Heart right ventricle (tissue), 16 donors: Measurements from ENCODE around the gene INA. TPM values are rescaled to one million over a fixed set of nuclear protein-coding genes. Genes with fewer than 3 reads are reported as not detected.

Source experiments
- ATAC-seq, 8 donors: fragments of 200-7000 bp; cut with Tn5 transposase; one replicate each; pipeline ENCODE4 v1.9.1; 2020; ENCODE audit warnings: mild to moderate bottlenecking in 8 of 8, moderate library complexity in 8 of 8, moderate number of reproducible peaks in 1 of 8
- DNase-seq, 2 donors: peaks; one replicate each; pipeline ENCODE4 v3.0.0-alpha.2; 2020
- H3K27ac ChIP-seq, 10 donors: fragments of 200-600 bp; sonication (generic) in 2 of 10; one replicate each; pipeline versions ENCODE4 v1.5.0 to v1.8.0; 2020 to 2022; ENCODE audit warnings: mild to moderate bottlenecking in 3 of 10
- H3K27me3 ChIP-seq, 7 donors: fragments of 200-600 bp; one replicate each; pipeline ENCODE4 v1.8.0; 2021 to 2022; ENCODE audit warnings: mild to moderate bottlenecking in 2 of 7
- H3K36me3 ChIP-seq, 9 donors: fragments of 200-600 bp; sonication (generic) in 1 of 9; one replicate each; pipeline versions ENCODE4 v1.5.0 to v1.8.0; 2020 to 2022; ENCODE audit warnings: mild to moderate bottlenecking in 2 of 9
- H3K4me1 ChIP-seq, 9 donors: fragments of 200-600 bp; sonication (generic) in 1 of 9; one replicate each; pipeline versions ENCODE4 v1.5.0 to v1.8.0; 2020 to 2022; ENCODE audit warnings: mild to moderate bottlenecking in 4 of 9
- H3K4me3 ChIP-seq, 10 donors: fragments of 200-600 bp; sonication (generic) in 2 of 10; one replicate each; pipeline versions ENCODE4 v1.5.0 to v1.8.0; 2020 to 2022; ENCODE audit warnings: mild to moderate bottlenecking in 7 of 10, moderate library complexity in 2 of 10
- H3K9me3 ChIP-seq, 11 donors: fragments of 200-600 bp in 10 of 11; sonication (generic) in 2 of 11; one replicate each; pipeline versions ENCODE4 v1.5.0 to v1.8.0; 2013 to 2022; ENCODE audit warnings: mild to moderate bottlenecking in 2 of 11, control low read depth in 1 of 11, moderate library complexity in 1 of 11
- CTCF ChIP-seq, 9 donors: fragments of 200-600 bp; sonication (generic) in 2 of 9; IDR thresholded peaks; one replicate each; pipeline versions ENCODE4 v1.5.0 to v1.8.0; 2021 to 2022; ENCODE audit warnings: antibody characterized with exemption in 9 of 9, mild to moderate bottlenecking in 5 of 9, moderate library complexity in 1 of 9
- WGBS, 2 donors: extraction: QIAGEN DNeasy Blood & Tissue Kit; methylation state at CpG; one replicate each; pipeline ENCODE4 v1.1.7; 2013; ENCODE audit warnings: inconsistent platforms in 1 of 2; 5-methylcytosine and 5-hydroxymethylcytosine counted together
- intact Hi-C, 10 donors: fragments of 100-400 bp; cut with DNase I; formaldehyde crosslinking; loops; one replicate each; pipeline versions ENCODE4 v1.11.1 to v1.14.2; 2022
- polyA plus RNA-seq, 2 donors: library from polyadenylated mRNA; stranded (reverse); fragments of 200-250 nt; gene quantifications; one replicate each; pipeline ENCODE4 v1.2.3, GENCODE V29; 2013
- total RNA-seq, 10 donors: library from RNA; stranded (reverse); fragmentation: NEBNext Ultra II Directional in 3 of 10; extraction: Animal tissue kit (Norgen Biotek cat#: 25700) in 3 of 10; gene quantifications; one replicate each; pipeline versions ENCODE4 v1.2.1 to v1.2.4, GENCODE V29; 2021 to 2023
- donor health status: Arrhythmogenic right ventricular cardiomyopathy.
- donor health status: ischemic (EF 13 %, LVEDD 7.1; RV severe dilation, severe dysfunction).
- donor health status: healthy with polysubstance abuse.
- donor health status: DM: no; HTN: yes; CAD: no.
- donor health status: DM: no; HTN: no; CAD: no.
- donor health status: ischemic (EF 25% LVEDD 6.9; RV normal size, moderate dysfunction).
- donor health status: ischemic (EF 25% LVEDD 5.7; RV mildly dilated, moderate dysfunction).
- donor health status: healthy.
- donor health status: DM: yes; HTN: yes; CAD: no.
- donor health status: Ischemic cardiomyopathy.
- donor health status: ischemic (EF 35%, LVEDD 5.7; RV mildly dilated, moderate dysfunction).
- donor health status: nonischemic (EF 11% LVEDD 7.7; RV severe dilation, severe dysfunction).
- donor health status: DM: yes; HTN: yes; CAD: no.
- donor health status: PGD.
- donor health status: ischemic (EF 29% LVEDD 5.4; RV normal size, mild dysfunction).
- donor health status: nonischemic (EF 23%, LVEDD 6.1; RV moderate dilation, normal function).

The INA gene
- total and polyA plus RNA-seq, 12 donors, result 0.01 TPM; not detected in 11

GRCh38 chr10:103277713-103278536 is 987 bp downstream of the INA start:
- no peak for TF ChIP-seq CTCF (IDR thresholded peaks at IDR 0.05)
- intact Hi-C loops, result no loop called here
- peak overlapping the region in 2 of 10 donors; percentile 1 to 7 for H3K4me3 ChIP-seq
- ATAC-seq (no peak), DNase-seq (no peak)
- 5 to 7% methylated on average over 70 to 76 of the region's 76 CpGs for WGBS, 2 donors
- peaks cover 19 to 81% (median 75%) of the 10 kb centered on the region in 7 donors for H3K27me3 ChIP-seq
- no peaks in the 10 kb centered on the region for H3K9me3 ChIP-seq
- no peaks in the 10 kb centered on the region for H3K36me3 ChIP-seq
- H3K27ac ChIP-seq, result no peak overlapping the region
- H3K4me1 ChIP-seq, result peaks cover 0 to 25% (median 6%) of the 10 kb centered on the region in 9 donors

GRCh38 chr10:103278537-103278823 is 1.5 kb downstream of the INA start:
- Histone ChIP-seq H3K4me3 (no peak overlapping the region), H3K27ac (no peak overlapping the region), H3K36me3 (no peaks in the 10 kb centered on the region), H3K27me3 (peaks cover 19 to 86% (median 78%) of the 10 kb centered on the region in 7 donors), H3K9me3 (no peaks in the 10 kb centered on the region), H3K4me1 (peaks cover 0 to 20% (median 6%) of the 10 kb centered on the region in 9 donors)
- WGBS, 2 donors, result 21 to 29% methylated on average over 12 of the region's 12 CpGs
- DNase-seq (no peak), ATAC-seq (no peak)
- TF ChIP-seq CTCF (IDR thresholded peaks at IDR 0.05), result no peak
- intact Hi-C loops, result no loop called here

GRCh38 chr10:103278862-103279298 is 1.9 kb downstream of the INA start:
- peaks cover 0 to 17% (median 6%) of the 10 kb centered on the region in 9 donors for H3K4me1 ChIP-seq
- peak in 1 of 8 donors; percentile 9 for ATAC-seq
- peak; percentile 54 to 57 for DNase-seq
- intact Hi-C loops, result no loop called here
- WGBS, 2 donors, result 2 to 3% methylated on average over 11 of the region's 11 CpGs
- no peaks in the 10 kb centered on the region for H3K9me3 ChIP-seq
- TF ChIP-seq CTCF (IDR thresholded peaks at IDR 0.05), result no peak
- no peaks in the 10 kb centered on the region for H3K36me3 ChIP-seq
- peaks cover 19 to 90% (median 78%) of the 10 kb centered on the region in 7 donors for H3K27me3 ChIP-seq
- H3K4me3 ChIP-seq, result no peak overlapping the region
- no peak overlapping the region for H3K27ac ChIP-seq

GRCh38 chr10:103280031-103280430 is 3.1 kb downstream of the INA start:
- 67 to 72% methylated on average over 3 of the region's 3 CpGs for WGBS, 2 donors
- no peak overlapping the region for H3K4me3 ChIP-seq
- no peak for ATAC-seq
- no peaks in the 10 kb centered on the region for H3K36me3 ChIP-seq
- no peak for TF ChIP-seq CTCF (IDR thresholded peaks at IDR 0.05)
- peaks cover 0 to 17% (median 6%) of the 10 kb centered on the region in 9 donors for H3K4me1 ChIP-seq
- peaks cover 19 to 94% (median 80%) of the 10 kb centered on the region in 7 donors for H3K27me3 ChIP-seq
- H3K9me3 ChIP-seq, result no peaks in the 10 kb centered on the region
- no peak for DNase-seq
- H3K27ac ChIP-seq, result no peak overlapping the region
- intact Hi-C loops, result no loop called here
